ENCODE measurements around the gene CD7. TPM values are rescaled to one million over a fixed set of nuclear protein-coding genes. Genes with fewer than 3 reads are reported as not detected.

Gene CD7
- total RNA-seq, 1 donor from 2014 or later = not detected

DNA sequence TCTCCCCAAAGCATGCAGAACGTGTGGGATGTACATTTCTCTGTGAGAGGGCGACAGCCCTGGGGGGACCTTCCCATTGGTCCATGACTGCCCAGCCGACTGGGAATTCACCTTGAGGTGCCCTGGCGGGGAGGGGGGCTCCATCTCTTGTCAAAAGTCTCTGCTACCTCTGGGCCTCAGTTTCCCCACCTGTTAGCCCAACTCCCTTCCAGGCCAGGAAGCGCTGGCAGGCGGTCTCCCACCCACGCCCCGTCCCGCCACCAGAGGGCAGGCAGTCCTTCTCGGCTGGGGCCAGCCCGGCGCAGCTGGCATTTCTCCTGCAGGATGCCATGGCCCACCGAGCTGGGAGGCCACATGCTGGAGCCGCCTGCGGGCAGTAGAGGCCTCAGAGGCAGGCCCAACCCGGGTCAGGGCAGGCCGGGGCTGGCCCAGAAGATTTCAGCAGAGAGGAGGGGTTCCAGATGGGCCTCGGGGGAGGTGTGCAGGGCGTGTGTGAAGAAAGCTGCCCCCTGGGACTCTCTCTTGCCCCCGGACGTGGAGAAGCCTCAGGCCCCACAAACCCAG is 16.6 kb downstream of the CD7 start:
- DNase-seq (ENCODE audit: low read depth) = peak; percentile 81

DNA sequence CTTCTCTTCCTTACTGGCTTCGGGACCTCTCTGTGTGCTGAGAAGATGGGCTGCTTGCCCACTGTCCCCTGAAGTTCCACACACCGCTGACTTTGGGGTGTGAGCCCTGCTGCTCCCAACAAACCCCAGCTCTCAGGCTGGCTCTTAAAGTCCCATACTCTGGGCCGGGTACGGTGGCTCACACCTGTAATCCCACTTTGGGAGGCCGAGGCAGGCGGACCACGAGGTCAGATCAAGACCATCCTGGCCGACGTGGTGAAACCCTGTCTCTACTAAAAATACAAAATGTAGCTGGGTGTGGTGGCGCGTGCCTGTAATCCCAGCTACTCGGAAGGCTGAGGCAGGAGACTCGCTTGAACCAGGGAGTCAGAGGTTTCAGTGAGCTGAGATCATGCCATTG is 17.2 kb downstream of the CD7 start:
- DNase-seq (ENCODE audit: low read depth) = no peak

DNA sequence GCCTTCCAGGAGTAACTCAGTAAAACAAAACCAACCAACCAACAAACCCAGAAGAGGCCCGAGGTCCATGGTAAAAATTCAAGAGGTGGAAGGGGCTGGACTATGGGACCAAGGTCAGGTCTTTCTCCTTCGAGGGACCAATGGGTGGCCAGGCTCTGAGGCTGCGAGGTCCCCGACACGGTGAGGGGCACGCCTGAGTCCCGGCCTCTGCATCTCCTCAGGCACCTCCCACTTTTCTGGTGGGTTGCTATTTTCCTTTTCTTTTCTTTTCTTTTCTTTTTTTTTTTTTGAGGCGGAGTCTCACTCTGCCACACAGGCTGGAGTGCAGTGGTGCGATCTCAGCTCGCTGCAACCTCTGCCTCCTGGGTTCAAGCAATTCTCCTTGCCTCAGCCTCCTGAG is 18.0 kb downstream of the CD7 start:
- no peak for DNase-seq (ENCODE audit: low read depth)

DNA sequence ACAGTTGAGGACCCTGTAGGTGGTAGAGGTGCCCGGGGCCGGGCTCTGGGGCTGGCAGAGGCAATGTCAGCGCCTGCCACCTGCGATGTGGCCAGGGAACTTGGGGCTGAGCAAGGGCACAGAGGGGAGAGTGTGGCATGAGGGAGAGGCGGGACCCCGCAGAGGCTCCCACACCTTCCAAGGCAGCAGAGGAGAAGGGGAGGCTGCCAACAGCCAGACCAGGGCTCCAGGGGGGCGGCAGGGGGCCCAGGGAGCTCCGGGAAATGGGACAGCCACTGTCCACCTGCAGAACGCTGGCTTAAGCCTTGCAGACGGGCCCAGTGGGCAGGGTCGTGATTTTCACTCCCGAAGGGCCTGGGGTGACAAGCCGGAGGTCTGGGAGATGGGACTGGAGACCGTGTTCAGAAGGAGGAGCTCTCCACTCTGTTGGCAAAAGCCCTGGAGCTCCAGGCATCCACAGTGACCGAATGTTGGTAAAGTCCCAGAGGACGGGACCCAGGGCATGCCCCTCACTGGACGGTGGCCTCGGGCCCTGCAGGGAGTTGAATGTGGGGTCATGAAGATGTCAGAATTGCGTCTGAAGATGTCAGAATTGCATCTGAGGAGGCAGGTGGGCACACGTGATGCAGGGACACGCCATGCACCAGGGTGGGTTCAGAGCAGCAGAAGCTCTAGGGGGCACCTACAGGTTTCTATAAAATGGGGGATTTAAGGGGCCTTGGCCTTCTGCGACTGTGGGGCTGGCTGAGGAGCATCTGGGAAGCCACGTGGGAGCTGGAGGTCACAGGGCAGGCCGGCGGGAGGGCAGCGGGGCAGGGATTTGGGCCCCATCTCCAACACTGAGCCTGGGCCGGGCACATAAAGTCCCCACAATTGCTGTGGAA is 18.6 kb downstream of the CD7 start:
- DNase-seq (ENCODE audit: low read depth) = no peak

DNA sequence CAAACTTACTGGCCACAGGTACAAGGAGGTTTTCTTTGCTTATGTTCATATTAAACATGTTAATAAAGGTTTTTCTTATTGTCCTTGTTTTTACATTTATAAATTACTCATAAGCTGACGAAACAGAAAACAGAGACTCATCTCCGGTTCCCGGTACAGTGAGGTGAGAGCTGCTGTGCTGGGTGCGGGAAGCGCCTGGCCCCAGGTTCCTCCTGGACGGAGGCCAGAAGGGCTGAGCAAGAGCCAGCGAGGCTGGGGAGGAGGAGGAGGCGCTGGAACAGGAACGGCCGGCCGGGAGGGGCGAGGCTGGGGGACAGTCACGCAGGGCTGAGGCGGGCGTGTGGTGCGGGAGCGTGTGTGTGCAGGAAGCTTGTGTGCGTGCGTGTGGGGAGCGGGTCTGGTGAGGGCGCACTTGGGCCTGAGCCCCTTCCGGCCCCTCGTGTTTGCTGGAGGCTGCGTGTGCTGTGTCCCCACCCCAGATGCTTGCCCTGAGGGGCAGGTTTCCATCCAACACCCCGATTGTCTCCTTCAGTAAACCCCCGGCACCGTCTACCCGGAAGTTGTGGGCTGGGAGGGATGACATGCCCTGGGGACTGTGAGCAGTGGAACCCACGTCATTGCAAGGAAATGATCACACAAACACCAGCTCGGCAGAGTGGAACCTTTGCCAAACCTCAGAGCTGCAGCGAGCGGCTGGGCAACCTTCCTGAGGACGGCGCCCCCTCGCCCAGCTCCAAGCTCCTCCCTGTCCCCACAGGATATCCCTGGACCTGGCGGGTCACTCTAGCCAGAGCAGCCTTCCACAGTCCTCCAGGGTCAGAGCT is 19.5 kb downstream of the CD7 start:
- peak; percentile 90 for DNase-seq (ENCODE audit: low read depth)

DNA sequence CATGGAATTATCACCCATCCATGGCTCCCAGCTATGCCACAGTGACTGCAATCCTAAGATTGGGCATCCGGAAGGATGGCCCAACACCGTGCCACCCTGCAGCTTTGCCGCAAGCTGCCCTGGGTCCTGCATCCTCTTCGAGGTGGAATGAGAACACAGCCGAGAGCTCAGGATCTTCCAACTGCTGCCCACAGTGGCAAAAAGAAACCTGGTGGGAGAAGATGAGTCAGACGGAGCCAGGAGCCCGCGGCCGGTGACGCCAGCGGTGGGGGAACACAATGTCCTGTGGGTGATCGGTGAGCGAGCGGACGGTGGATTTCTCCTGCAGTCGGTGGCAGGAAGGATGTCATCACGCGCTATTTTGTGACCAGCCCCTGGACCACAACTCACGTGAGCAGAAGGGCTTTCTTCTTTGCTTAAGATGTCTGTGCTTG is 20.1 kb downstream of the CD7 start:
- peak; percentile 83 for DNase-seq (ENCODE audit: low read depth)

DNA sequence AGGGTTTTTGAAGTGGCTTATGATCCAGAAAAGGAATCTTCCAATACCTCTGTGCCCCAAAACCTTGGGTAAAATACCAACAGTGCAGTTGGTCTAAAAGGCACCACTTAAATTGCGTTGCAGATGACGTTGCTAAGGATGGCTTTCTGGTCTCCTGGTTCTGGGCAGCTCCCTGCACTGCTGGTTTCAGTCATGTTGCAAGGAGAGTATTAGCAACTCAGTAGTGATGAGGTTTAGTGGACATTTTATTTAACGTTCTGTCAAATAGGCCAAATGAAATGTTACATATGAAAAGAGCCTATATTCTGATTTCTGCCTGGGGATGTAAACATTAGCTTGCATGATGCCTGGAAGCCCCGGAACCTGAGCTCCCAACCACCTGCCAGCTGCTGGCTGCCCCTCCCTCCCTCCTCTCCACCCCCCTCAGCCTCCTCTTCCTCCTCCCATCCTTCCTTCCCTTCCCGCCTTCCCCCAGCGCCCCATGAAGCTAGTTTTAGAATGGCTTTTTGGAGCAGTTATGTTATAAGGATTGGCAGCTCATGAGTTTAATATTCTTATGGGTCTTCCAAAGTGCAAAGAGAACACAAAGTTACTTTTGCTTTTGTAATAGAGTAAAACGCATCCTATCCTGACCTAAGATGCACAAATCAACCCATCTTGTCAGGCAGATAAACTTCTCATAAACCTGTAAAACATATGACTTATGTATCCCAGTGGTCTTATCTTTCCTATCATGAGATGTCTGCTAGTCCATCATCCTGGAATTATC is 20.7 kb downstream of the CD7 start:
- DNase-seq (ENCODE audit: low read depth) = no peak

DNA sequence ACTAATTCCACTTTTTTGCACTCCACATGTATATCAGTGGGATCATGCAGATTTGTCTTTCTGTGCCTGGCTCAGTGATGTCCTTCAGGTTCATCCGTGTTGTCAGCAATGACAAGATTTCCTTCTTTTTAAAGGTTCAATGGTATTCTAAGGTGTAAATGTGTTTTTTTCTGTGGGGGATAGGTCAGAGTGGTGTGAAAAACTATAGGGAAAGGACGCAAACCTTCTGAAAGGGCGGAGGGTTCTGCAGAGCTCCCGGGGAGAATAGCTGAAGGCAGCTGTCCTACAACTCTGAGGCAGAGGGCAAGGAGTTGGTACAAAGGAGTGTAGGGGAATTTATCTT is 22.0 kb downstream of the CD7 start:
- no peak for DNase-seq (ENCODE audit: low read depth)

DNA sequence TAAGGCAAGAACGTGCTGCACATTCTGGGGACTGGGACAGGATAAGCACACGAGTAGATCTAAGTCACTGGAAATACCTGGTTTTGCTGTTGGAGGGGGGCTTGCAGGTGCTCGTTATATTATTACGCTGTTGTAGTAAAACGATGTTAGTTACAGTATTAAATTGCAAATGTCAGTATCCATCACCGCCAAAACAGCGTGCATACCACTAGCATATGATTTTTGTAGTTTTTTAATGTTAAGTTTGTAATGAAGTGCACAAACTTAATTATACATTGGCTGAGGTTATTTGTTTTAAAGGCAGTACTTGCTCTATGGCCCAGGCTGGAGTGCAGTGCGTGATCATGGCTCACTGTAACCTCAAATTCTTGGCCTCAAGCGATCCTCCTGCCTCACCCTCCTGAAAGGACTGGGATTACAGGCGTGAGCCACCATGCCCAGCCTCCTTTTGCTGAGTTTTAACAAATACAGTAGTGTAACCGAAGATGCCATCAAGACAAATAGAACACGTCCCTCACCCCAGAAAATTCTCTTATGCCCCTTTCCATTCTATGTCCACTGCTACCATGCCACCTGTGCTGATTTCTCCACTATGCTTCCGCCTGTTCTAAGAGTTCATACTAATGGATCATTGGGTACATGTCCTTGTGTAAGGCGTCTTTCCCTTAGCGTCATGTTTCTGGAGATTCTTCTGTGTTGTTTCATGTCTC is 23.2 kb downstream of the CD7 start:
- DNase-seq (ENCODE audit: low read depth) = no peak

DNA sequence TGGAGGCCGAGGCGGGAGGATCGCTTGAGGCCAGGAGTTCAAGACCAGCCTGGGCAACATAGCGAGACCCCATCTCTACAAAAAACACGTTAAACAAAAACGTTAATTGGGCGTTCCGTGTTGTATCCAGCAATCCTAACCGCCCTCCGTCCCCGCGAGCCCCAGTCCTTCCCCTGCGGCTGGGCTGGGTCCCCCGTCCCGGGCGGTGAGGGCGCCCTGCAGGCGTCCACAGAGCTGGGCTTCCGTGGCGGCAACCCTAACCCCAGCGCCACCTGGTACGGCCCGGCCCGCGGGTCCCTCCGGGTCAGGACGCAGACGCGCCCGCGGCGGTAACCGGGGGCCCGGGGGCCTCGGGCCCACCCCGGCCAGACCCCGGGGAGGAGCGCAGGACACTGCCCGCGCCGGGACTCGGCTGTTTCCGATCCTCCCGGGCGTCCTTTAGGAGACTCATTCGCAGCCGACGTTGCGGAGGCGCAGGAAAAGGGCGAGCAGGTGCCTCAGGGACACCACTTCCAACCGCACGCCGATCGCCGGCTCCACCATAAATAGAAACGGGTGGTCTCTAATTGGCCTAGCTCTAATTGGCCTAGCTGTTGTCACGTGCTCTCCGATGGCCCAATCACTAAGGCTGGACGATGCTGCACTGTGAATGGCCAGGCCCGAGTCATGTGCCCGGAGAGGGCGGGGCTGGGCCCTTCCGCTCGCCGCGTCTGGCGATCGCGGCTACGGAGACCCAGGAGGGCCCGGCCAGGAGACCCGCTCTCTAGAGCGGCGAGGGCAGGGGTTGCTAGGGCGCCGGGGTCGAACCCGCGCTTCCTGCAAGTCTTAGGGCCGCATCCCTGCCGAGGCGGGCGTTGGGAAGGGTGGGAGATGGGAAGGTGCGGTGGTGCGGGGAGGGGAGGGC is 24.9 kb downstream of the CD7 start:
- DNase-seq (ENCODE audit: low read depth) = peak; percentile 99

DNA sequence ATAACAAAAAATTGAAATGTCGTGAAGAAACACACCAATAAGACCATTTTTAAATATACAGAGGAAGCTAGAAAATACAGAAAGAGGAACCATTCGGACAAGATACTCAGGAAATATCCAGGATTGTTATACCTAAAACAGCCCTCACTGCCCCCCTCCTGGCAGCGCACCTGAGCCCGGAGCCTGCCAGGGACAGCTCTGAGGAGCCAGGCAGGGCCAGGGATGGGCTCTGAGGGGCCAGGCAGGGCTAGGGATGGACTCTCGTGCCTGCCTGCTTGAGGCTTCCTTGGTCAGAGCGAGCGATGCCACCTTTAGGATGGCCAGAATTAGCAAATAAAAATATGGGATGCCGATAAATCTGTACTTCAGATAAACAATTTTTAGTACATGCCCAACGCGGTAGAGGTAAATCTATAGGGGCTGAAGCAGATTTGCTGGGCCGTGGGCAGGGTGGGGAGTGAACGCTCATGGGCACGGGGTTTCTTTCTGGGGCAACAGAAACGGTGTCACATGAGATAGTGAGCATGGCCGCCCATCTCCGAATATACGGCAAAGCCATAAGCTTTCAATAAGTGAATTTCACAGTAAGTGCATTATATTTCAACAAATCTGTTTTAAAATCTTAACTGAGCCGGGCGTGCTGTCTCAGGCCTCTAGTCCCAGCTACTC is 25.7 kb downstream of the CD7 start:
- DNase-seq (ENCODE audit: low read depth) = no peak

DNA sequence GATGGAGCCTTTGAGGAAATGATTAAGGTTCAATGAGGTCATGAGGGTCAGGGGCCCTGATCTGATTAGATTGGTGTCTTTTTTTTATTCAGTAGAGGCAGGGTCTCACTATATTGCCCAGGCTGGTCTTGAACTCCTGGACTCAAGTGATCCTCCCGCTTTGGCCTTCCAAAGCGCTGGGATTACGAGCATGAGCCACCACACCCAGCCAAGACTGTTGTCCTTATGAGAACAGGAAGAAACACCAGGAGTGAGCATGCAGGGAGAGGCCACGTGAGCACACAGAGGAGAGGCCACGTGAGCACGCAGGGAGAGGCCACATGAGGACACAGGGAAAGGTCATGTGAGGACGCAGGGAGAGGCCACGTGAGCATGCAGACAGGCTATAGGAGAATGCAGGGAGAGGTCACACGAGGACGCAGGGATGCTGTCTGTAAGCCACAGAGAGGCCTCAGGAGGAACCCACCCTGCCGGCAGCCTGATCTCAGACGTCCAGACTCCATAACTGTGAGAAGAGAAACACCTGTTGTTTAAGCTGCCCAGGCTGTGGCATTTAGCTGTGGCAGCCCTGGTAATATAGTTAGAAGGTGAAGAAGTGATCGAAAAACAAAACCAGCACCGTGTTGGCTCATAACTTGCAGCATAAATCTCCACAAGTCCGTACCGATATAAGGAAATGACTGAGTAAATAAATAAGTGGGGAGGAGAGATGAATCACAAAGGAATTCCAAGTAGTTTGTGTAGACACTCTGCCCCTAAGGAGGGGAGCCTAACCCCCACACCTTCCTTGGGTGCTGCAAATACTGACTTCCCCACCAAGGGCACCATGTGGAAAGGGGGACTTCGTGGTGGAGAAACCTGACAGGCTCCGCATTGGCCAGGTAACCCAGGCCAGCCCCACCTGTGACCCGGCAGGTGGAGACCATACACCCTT is 29.3 kb downstream of the CD7 start:
- peak; percentile 97 for DNase-seq (ENCODE audit: low read depth)

DNA sequence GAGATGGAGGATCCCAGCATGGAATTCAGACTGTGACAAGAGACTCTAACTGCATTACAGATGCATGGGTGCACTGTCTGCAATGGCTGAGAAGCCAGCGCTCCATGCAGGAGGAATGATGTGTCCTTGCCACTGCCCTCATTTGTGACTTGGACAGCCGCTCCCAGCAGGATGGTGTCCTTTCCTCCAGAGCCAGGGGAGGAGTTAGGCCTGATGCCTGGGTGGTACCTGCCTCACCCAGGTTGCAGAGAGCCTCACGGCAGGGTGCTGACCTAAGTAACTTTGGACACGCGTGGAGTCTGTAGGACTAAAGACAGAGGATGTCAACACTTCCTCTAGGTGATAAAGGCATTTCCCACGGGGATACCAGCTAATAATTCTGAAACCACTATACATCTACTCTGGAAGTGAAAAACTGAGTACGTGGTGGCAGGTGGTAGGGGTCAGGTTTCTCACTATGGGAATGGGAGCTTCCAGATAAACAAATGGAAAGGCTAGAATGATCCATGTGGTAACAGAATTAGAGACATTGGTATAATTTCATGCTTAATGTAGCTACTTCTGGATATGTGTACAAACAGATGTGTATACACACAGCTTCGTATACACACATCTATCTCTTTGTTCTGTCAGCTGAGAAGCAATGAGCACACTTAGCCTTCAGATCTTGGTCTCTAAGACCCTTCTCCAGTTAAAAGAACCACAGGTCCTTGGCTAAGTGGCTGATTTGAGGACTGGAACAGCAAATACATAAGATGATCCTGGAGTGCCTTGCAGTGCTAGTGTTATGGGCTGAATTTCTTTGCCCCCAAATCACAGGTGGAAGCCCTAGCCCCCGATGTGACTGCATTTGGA is 30.2 kb downstream of the CD7 start:
- no peak for DNase-seq (ENCODE audit: low read depth)

DNA sequence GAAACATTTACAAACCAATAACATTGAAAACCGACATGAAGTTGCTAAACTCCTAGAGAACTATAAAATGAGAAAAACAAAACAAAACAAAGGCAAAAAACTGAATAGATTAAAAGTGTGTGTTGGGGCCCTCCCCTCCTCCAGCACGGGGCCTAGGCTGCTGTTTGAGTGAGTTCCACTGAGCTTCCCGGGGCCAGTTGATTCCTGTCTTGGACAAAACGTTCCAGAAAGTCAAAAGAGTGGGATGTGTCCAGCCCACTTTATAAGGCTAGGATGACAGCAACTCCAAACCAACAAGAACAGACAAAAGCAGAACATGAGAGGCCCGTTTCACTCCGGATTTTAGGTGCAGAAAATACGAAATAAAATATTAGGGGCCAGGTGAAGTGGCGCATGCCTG is 32.3 kb downstream of the CD7 start:
- DNase-seq (ENCODE audit: low read depth) = no peak

DNA sequence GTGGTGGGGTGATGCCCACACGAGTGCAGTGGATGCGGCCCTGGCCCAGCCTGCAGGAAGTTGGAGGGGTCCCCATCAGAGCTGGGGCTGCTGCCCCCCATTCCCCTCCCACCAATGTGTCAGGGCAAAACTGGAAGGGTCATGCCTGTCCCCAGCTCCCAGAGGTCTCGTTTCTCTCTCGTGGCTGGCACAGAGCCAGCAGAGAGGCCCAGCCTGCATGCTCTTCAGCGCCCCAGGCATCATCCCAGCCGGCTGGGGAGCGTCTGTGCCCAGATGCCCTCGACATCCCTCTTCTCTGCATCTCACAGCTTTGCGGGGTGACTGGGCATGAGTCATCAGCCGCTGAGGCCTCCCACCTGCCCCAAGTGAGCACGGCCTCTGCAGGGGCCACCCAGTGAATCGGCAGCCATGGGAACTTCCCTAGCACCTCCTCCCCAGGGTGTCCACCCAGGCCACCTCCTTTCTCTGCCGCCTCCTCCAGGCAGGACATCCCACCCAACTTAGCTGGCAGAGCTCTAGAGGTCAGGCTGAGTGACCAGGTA is 34.1 kb downstream of the CD7 start:
- DNase-seq (ENCODE audit: low read depth) = peak; percentile 84

Data from myocyte (in vitro differentiated cells).